Measurements from ENCODE around the gene ANKRD50. TPM values are rescaled to one million over a fixed set of nuclear protein-coding genes. Genes with fewer than 3 reads are reported as not detected.

ANKRD50 gene
- total RNA-seq, 1 donor from 2014 or later, result 39.1 TPM

- TF ChIP-seq, protein P1, sequence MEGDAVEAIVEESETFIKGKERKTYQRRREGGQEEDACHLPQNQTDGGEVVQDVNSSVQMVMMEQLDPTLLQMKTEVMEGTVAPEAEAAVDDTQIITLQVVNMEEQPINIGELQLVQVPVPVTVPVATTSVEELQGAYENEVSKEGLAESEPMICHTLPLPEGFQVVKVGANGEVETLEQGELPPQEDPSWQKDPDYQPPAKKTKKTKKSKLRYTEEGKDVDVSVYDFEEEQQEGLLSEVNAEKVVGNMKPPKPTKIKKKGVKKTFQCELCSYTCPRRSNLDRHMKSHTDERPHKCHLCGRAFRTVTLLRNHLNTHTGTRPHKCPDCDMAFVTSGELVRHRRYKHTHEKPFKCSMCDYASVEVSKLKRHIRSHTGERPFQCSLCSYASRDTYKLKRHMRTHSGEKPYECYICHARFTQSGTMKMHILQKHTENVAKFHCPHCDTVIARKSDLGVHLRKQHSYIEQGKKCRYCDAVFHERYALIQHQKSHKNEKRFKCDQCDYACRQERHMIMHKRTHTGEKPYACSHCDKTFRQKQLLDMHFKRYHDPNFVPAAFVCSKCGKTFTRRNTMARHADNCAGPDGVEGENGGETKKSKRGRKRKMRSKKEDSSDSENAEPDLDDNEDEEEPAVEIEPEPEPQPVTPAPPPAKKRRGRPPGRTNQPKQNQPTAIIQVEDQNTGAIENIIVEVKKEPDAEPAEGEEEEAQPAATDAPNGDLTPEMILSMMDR (IDR thresholded peaks at IDR 0.05; ENCODE audit: unreplicated experiment), result no peak
- peaks cover 14% of the 10 kb centered on the region for H3K4me1 Mint-ChIP-seq (ENCODE audit: unreplicated experiment)
These were observed 79.1 kb downstream of the ANKRD50 start for GRCh38 chr4:124633285-124633941.

GRCh38 chr4:124632439-124632838 is 80.1 kb downstream of the ANKRD50 start:
- Mint-ChIP-seq H3K4me1 (ENCODE audit: unreplicated experiment) (peaks cover 14% of the 10 kb centered on the region), H3K36me3 (ENCODE audit: low read depth, unreplicated experiment) (no peaks in the 10 kb centered on the region), H3K4me3 (ENCODE audit: unreplicated experiment) (no peak overlapping the region), H3K27me3 (ENCODE audit: unreplicated experiment) (no peaks in the 10 kb centered on the region), H3K27ac (ENCODE audit: unreplicated experiment) (no peak overlapping the region), H3K9me3 (ENCODE audit: unreplicated experiment) (no peaks in the 10 kb centered on the region)
- TF ChIP-seq, protein P1 (IDR thresholded peaks at IDR 0.05; ENCODE audit: unreplicated experiment), result no peak
- DNase-seq (ENCODE audit: low spot score), result no peak

More at GRCh38 chr4:124633285-124633941, 79.1 kb downstream of the ANKRD50 start:
- Mint-ChIP-seq H3K27me3 (ENCODE audit: unreplicated experiment) (no peaks in the 10 kb centered on the region), H3K36me3 (ENCODE audit: low read depth, unreplicated experiment) (no peaks in the 10 kb centered on the region), H3K4me3 (ENCODE audit: unreplicated experiment) (no peak overlapping the region), H3K9me3 (ENCODE audit: unreplicated experiment) (no peaks in the 10 kb centered on the region), H3K27ac (ENCODE audit: unreplicated experiment) (no peak overlapping the region)
- no peak for DNase-seq (ENCODE audit: low spot score)

DNA sequence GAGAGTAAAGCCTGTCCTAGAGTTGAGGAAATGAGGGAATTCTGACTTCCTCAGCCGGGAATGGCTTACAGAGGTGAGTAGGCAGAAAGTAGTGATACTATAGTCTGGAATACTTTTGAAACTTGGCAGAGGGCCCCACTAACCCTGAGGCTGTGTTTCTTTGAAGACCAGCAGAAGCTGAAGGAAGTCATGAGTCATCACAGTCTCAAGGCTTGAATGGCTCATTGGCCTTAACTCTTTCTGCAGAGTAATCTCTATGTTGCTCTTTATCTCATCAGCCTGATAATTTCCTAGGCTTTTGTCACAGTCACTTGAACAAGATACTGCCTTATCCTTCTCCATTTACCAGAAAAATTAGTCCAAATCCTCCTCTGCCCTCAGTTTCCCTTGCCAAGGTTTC is 80.8 kb downstream of the ANKRD50 start:
- Mint-ChIP-seq H3K27me3 (ENCODE audit: unreplicated experiment) (no peaks in the 10 kb centered on the region), H3K27ac (ENCODE audit: unreplicated experiment) (no peak overlapping the region), H3K9me3 (ENCODE audit: unreplicated experiment) (no peaks in the 10 kb centered on the region), H3K4me1 (ENCODE audit: unreplicated experiment) (peaks cover 14% of the 10 kb centered on the region), H3K4me3 (ENCODE audit: unreplicated experiment) (no peak overlapping the region), H3K36me3 (ENCODE audit: low read depth, unreplicated experiment) (no peaks in the 10 kb centered on the region)
- no peak for DNase-seq (ENCODE audit: low spot score)
- TF ChIP-seq, protein P1 (IDR thresholded peaks at IDR 0.05; ENCODE audit: unreplicated experiment), result no peak

- peaks cover 3% of the 10 kb centered on the region for H3K27me3 Mint-ChIP-seq (ENCODE audit: unreplicated experiment)
- H3K4me1 Mint-ChIP-seq (ENCODE audit: unreplicated experiment), result peaks cover 8% of the 10 kb centered on the region
- no peak overlapping the region for H3K27ac Mint-ChIP-seq (ENCODE audit: unreplicated experiment)
- no peaks in the 10 kb centered on the region for H3K9me3 Mint-ChIP-seq (ENCODE audit: unreplicated experiment)
- TF ChIP-seq, protein P1 (IDR thresholded peaks at IDR 0.05; ENCODE audit: unreplicated experiment), result no peak
- H3K36me3 Mint-ChIP-seq (ENCODE audit: low read depth, unreplicated experiment), result peaks cover 5% of the 10 kb centered on the region
- no peak for DNase-seq (ENCODE audit: low spot score)
- H3K4me3 Mint-ChIP-seq (ENCODE audit: unreplicated experiment), result no peak overlapping the region
These were observed 82.9 kb downstream of the ANKRD50 start for GRCh38 chr4:124629681-124630080.

All from endothelial cell (in vitro differentiated cells).